Measurements from ENCODE around the gene FASTK.

FASTK gene

DNA sequence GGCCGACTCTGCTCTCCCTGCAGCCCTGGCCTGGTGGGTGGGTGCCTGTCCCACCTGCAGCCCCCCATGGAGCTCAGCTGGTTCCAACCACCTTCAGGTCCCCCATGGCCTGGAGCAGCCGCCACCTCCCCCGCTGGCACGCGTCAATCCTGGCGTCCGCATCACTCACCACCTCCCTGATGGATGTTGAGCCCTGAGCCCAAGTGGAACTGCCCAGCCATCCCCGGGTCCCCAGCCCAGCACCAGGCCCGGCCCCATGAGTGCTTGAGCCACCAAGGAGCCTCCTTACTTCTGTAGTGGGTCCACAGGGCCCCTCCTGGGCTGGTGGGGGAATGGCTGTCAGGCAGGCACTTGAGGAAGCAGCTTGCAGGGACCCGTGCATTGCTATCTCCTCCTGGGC lies 20.3 kb upstream of the FASTK start:
- DNase-seq = no peak

DNA sequence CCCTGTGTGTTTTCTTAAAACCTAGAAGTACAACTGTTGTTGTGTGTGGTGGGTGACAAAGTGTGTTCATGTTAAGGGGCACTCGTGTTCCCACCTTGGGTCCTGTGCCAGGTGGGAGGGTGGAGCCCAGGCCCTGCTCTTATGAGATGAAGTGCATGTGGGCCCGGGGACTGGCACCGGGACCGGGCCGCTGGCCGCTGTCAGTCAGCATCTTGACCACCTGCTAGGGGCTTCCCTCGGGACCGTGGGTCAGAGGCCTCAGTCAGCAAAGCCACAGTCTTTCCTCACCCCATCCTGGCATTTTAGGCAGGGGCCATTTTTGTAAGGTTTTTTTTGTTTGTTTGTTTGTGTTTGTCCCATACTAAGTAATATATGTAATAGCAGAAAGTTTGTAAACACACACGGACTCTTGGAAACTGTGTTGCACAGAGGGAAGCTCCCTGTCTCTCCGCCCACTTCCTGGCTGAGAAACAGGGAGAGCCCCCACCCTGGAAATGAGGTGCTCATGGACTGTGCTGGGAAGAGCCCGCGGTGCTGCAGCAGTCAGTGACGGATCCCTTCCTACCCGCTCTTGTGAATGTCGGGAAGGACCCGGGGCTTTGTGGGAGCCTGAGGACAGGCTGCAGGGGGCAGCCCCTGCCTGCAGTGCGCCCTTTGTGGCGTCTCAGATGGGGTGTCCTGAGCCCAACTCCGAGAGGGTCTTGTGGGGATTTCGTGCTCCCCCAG lies 19.0 kb upstream of the FASTK start:
- DNase-seq = no peak

DNA sequence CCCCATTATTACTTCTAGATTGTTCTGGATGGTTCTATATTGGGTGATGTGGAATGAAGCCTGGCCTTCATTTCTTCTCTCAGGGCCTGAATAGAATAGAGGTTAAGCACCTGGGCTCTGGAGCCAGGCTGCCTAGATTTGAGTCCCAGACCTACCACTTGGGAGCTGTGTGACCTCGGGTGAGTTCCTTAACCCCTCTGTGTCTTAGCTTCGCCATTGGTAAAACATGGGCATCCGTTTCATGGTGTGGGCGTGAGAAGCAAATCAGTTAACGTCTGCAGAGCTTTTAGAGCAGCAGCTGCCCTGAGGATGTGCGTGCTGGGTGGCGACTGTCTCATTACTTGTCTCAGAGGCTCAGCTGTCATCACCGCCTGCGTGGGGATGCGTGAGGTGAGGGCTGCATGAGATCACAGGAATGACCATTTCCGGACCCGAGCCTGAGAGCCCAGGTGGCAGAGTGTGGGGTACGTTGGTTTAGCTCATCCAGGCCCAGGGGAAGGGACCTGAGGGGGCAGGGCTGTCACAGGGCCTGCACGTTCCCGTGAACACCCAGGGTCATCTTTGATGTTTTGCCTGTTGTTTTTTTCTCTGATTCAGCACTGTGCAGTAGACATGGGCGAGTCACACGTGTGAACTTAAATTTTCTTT lies 15.3 kb upstream of the FASTK start:
- DNase-seq = peak in 14 of 58 donors; percentile 12 to 59 (median 26)

DNA sequence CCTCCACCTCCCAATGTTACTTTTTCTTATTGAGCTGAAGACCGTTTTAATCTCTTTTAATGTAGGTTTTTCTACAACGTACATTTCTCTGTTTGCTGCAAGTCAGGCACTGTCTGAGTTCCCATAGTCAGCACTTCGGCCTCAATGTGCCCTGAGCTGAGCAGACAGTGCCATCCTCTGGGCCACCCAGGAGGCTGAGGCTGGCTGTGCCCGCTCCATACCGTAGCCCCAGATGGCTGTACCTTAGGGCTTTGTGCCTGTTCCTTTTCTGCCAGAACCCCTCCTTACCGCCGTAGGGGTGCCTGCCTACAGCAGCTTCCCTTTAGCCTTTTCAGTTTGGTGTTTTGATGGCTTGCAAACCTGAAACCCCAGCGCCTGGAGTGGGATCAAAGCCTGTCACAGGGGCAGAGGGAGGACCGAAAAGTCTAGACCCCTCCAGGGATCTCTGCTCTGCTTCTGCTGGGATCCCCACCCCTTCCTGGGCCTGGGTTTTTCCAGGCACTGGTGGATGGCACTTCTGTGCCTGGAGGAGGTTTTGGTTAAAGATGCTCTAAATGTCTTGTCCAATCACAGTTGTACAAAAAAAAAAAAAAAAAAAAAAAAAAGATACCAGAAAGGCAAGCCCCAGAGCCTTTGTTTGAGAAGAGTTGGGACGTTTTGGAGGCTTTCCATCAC lies 14.7 kb upstream of the FASTK start:
- DNase-seq = peak in 3 of 58 donors; percentile 10 to 37 (median 22)

DNA sequence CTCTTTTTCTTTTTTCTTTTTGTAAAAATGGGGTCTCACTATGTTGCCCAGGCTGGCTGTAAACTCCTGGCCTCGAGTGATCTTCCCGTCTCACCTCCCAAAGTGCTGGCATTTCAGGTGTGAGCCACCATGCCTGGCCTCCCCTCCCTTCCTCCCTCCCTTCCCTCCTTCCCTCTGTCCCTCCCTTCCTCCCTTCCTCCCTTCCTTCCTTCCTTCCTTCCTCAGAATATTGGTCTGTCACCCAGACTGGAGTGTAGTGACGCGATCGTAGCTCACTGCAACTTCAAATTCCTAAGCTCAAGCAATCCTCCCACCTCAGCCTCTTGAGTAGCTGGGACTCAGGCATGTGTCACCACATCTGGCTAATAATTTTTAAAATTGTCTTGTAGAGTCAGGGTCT lies 14.1 kb upstream of the FASTK start:
- DNase-seq = no peak

DNA sequence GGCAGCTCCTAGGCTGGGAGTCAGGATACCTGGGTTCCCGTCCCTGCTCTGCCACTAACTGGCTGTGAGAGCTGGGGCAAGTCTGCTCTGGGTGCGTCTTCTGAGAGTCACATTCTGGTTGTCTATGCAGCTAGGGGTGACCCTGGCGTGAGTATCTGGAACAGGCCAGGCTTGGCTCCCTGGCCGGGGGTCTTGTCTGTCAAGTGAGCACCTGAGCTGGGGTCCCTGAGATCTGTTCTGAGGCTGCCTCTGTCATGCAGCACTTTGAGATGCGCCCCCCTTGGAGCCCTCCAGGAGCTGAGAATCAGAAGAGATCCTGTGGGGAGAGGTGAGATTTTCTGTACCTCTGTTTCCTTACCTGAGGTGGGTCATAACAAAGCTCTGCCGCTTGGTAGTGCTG lies 13.1 kb upstream of the FASTK start:
- DNase-seq = no peak

DNA sequence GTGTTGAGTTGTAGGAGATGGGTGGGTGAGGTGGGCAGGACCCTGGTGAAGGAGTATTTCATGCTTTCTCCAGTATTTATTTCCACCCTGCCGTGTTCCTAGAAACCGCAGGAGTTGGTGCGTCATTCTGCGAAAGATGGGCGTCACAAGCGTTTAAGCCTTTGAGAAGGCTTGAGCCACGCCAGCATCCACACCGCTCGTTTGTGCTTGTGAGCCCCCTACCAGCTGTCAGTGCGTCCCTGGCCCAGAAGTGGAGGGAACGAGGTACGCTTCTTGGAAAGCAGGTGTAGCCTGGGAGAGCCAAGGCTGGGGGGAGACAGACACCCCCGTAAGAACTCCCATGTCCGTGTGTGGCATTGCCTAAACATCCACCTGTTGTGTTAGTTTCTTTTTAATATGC lies 11.4 kb upstream of the FASTK start:
- DNase-seq = no peak

DNA sequence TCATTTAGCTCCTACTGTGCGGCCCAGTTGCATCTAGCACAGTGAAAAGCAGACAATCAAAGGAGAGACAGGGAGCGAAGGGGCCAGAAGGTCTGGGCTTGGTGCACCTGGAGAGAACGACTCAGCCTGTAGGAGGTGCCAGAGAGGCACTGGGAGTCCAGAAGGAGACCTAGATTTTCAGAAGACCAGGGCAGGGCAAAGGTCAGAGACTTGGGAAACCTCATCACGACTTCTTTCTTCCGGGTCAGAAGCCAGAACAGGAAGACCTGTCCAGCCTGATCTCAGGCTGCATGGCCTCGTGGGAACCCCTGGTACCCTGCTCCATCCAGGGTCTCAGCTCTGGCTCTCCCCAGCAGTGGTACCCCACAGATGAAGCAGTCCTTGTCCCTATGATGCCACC lies 10.8 kb upstream of the FASTK start:
- no peak for DNase-seq

DNA sequence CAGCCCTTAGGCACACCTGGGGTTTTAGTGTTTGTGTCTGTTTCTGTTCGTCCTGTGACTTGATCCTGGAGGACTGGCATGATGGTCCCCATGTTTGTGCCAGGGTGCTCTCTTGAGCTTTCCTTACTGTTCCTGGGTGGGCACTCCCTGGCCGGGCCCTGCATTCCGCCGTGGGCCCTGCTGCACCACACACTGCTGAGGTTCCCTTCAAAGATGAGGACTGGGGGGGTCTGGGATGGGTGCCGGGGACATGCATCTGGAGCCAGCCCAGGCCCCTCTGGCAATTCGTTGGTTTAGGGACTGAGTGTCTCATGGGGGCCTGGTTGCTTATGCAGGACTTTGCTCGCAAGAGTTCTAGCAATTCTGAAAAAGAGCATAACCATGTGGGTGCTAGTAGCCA lies 10.4 kb upstream of the FASTK start:
- no peak for DNase-seq

DNA sequence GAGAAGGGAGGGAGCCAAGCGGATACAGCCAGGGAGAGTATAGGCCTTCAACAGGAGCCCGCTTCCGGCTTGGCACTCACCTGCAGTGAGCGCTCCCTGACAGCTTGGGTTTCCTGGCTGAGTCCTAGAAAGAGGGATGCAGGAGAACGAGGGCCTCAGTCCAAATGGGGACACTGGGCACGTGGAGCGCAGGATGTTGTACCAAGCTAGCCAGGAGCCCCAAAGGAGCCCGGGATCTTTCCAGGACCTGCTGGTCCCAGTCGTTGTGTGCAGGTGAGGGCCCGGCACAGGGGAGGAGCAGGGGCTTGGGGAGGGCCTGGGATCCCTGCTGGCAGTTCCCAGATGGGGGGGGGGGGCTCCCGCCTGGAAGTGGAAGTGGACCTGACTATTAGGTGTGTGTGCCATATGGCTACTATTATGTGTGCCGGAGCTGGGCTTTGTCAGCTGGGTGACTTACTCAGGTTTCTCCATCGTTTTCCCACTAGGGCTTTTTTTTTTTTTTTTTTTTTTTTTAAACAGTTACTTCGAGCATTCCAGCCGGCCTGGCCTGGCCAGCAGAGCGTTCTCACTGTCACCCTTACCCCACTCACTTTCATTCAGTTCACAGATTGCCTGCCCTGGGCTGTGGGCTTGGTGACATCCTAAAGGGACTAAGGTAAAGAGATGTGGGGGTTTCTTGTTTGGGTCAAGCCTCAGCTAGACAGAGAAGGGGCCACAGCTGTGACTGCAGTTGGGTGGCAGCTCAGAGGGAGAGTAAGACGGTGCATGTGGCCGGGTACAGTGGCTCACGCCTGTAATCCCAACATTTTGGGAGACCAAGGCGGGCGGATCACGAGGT lies 9.5 kb upstream of the FASTK start:
- DNase-seq = no peak

DNA sequence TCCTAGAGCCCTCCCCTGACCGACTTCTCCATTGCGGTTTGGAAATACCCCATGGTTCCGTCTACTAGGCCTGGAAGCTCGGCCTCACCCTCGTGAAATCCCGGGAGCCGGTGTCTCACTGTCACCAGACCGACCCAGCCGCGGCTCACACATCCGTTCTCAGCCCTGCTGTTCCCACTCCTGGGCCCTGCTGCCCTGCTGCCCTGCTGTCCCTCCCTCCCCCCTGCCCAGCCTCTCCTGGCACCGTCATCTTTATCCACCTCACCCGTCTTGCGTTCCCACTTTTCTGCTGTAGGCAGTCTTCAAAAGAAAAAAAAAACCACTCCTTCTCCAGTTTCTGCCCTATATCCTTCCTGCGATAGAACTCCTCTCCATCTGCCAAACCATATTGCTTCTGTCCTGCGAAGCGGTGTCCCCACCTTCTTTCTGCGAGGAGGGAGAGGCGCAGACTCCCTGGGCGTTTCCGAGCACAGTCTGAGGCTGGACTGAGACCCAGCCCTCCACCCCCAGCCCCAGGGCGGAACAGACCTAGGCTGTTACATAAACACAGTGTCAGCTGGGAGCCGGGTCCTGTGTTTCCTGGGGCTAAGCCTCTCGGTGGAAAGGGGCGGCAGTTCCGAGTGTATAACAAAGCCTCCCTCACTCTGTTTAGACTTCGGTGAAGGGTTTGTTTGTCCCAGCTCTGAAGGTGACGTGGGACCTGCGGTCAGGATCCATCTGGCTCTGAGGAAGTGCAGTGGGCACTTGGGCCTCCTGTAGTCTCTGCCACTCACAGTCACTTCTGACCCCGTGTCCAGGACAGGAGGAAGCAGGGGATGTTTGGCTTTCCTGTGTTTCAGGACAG lies 8.5 kb upstream of the FASTK start:
- peak in 30 of 58 donors; percentile 4 to 59 (median 32) for DNase-seq

DNA sequence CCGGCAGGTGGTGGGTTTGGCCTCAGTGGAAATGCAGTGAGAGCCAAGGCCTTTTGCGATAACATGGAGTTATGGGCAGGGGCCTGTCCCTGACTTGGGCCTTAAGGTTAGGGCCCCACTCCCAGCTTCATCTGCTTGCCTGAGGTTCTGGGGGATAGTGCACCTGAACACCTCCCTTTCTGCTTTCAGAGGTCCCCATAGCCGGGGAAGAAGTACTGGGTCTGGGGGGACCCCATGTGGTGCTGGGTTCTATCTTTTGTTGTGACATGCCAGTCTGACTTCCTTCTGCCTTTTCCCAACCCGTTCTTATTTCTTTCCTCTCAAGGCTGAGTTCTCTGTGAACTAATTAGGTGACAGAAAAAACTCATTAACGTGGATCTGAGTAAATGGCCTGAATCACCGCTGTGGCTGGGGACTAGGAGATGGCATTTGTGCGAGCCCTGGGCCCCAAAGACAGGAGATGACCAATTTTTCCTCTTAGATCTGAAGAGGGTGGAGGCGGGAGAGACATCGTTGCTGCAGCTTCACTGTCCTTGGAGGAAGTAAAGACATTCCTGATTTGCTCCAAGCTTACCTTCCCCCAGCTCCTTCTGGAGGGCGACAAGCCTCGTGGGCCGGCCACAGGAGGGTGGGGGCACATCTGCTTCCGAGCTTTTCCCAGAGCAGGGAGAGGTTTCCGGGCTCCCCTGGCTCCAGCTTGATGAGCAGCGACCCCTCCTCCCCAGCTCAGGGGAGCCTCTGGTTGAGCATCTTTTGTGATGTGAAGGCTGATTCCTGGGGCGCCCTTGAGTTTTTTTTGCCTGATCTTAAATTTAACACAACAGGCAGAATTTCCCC lies 7.6 kb upstream of the FASTK start:
- peak in 2 of 58 donors; percentile 26 to 33 for DNase-seq

DNA sequence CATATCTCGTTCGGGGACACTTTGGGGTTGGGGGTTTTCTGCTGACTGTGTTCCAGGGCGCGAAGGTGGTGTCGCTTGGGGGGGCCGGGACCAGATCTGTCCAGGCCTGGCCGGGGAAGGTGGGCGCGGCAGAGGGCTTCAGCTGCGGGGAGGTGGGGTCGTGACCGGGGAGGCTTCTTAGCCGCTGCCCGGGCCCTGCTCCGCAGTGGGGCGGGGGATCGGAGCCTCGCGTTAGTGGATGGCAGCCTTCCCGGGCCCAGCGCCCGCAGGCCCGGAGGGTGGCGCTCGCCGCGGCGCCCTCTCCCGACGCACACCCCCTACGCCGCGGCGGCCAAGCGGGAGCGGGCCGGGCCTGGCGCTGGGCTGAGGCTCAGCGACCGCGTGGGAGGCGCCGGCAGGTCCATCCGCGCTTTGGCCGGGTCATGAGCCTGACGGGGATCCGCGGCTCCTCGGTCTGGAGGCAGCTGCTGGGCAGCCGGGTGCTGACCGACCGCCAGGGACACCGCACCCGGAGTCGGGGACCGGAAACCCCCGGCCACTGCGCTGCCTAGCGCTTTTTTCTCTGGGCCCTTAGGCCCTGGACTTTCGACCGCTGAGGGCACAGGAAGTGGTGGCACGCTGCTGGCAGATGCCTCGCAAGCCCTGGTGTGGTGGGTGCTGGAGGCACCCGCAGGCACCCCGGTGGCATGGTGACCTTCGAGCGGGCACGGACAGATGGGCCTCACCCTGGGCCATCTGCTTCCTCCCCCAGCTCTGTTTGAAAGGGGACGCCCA lies 6.8 kb upstream of the FASTK start:
- DNase-seq = peak in 47 of 58 donors; percentile 19 to 70 (median 49)

DNA sequence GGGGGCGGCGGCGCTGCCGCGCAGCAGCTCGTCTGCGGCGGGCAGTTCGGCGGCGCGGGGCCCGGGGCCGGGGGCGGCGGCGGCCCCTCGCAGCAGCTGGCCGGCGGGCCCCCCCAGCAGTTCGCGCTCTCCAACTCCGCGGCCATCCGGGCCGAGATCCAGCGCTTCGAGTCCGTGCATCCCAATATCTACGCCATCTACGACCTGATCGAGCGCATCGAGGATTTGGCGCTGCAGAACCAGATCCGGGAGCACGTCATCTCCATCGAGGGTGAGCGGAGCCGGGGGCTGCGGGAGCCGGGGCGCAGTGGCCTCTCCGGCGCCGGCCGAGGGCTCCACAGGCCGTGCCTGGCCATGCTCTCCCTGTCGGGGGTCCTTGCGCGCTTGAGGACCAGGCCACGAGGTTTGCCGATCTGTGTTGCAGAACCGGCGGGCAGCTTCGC lies 6.2 kb upstream of the FASTK start:
- DNase-seq = peak in 8 of 58 donors; percentile 39 to 61 (median 46)

DNA sequence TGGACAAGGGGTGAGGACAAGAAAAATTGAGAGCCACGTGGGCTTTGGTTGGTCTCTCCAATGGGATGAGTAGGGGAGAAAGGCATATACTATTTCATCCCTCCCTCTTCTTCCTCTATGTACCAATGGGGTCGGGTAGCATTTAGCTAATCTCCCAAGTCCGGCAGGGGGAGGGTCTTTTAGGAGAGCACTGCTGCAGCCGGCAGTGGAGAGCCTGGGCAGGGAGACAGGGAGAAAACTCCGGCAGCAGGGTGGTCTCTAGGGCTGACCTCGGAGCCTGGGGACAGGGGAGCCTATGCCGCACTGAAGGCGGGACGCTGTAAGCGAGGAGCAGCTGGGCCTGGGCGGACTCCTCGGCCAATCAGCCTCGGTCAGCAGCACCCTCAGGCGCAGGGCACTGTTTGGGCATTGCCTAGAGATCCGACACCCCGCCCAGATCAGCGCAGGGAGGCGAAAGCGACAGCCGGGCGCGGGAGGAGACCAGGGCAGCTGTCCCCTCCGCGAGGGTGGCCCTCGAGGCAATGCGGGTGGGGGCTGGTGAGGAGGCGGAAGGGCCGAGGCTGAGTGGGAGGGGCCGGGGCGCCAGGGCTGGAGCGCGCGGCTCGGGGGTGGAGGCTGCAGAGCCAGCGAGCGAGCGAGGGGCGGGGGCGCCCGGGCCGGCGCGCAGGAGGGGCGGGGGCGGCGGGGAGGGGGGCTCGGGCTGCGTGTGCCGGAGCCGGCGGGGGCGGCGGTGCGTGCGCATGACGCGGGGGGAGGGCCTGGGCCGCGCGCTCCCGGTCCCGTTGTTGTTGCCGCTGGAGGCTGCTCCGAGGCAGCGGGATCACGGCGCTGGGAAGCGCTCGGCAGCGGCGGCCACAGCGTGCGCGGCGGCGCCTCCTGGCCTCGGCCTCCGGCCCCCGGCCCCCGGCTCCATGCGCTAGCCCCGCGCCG lies 5.3 kb upstream of the FASTK start, which contains the start of gene AGAP3:
Gene AGAP3, plus strand, starts transcription at position 785 of the 930 bp plus-strand sequence. CDS start 267 bp downstream, outside the sequence.
- peak; percentile 14 to 93 (median 83) for DNase-seq

DNA sequence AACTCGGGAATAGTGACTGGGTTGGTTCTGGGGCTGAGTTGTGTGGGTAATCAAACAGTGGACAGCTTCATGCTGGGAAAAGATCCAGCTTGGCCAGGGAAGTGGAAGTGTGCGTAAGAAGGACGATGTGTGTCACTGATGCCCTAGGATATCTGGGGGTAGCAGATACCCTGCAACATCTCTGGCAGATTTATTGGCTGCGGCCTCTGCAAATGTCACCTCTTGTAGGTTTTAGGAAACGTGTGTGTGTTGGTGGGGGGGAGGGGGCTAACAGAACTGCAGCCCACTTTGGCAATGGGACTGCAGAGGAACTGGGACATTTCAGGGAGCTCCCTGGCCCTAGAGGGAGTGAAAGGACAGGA lies 4.7 kb upstream of the FASTK start:
- no peak for DNase-seq

DNA sequence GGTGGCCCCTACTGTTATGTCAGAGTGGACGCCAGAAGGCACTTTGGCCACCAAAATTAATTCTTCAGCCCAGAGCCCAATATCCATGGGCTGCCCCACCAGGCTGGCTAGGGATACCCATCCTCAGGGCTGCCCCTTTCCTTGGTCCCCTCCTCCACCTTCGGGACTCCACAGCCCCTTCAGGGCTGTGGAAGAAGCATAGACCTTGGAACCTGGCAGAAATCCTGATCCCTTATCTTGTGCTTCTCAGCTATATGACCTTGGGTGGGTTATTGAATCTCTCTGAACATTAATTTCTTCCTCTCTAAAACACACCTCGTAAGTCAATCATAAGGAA lies 3.2 kb upstream of the FASTK start:
- no peak for DNase-seq

Measured in anterior cingulate cortex (tissue), 58 donors.